ENCODE results near the gene FAM3A.
"Not testable (repeated sequence)": the region's sequence is repeated elsewhere in the genome, so short reads cannot be mapped to it uniquely, and the experiment has no call there.

Gene FAM3A, protein sequence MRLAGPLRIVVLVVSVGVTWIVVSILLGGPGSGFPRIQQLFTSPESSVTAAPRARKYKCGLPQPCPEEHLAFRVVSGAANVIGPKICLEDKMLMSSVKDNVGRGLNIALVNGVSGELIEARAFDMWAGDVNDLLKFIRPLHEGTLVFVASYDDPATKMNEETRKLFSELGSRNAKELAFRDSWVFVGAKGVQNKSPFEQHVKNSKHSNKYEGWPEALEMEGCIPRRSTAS

DNA sequence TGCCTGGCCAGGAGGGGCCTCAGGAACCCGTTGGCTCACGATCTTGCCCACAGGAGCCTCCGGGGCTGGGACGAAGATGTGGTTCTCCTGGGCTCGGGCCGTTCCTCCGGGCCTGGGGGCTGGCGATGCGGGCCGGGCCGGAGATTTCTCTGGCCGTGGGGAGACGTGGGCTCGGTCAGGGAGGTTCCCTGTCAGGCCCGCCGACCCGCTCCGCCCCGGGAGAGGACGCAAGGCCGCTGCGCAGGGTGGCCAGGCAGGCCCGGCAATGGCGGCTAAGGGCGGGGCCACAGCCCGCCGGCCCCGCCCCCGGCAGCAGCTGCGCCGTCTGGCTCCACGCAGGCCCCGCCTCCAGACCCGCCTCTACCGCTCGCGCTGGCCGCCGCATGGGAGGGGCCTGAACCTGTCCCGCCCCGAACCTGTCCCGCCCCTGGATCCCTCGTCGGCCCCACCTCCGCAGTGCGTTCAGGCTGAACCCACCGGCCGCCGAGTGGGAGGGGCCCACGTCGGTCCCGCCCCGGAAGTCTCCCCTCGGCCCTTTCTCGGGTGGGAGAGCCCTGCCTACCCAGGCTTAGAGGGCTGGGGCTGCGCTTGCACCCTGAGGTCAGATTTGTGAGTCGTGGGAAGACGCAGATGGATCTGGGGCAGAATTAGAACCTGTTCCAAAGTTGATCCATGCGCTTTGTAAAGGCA is at the start of gene FAM3A:
TSS of gene FAM3A (minus strand) at position 267 of the 690 bp plus-strand sequence. CDS start 460 bp downstream, outside the sequence.
- peak within 1 kb of the TSS; percentile 58 for H3K4me3 ChIP-seq (ENCODE audit: low read depth, low read length)
- TF ChIP-seq, protein P1, sequence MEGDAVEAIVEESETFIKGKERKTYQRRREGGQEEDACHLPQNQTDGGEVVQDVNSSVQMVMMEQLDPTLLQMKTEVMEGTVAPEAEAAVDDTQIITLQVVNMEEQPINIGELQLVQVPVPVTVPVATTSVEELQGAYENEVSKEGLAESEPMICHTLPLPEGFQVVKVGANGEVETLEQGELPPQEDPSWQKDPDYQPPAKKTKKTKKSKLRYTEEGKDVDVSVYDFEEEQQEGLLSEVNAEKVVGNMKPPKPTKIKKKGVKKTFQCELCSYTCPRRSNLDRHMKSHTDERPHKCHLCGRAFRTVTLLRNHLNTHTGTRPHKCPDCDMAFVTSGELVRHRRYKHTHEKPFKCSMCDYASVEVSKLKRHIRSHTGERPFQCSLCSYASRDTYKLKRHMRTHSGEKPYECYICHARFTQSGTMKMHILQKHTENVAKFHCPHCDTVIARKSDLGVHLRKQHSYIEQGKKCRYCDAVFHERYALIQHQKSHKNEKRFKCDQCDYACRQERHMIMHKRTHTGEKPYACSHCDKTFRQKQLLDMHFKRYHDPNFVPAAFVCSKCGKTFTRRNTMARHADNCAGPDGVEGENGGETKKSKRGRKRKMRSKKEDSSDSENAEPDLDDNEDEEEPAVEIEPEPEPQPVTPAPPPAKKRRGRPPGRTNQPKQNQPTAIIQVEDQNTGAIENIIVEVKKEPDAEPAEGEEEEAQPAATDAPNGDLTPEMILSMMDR (IDR thresholded peaks at IDR 0.05; ENCODE audit: low read depth, low read length), result no peak

DNA sequence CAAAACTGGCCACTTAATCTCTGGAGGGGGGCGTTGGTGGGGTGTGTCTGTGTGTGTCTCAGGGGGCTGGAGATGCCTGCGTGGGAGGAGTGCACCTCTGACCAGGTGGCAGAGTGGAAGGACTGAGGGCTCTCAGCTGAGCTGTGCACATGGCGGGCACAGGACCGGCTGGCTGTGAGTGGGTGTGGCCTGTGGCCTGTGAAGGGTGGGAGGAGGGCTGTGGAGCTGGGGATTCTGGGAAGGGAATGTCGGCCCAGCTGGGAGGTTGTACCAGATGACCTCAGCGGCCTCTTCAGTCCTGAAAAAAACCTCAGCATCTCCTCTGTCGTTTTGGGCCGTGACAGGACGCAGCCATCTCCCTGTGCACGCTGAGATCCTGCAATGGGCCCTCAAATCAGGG is 46.3 kb upstream of the FAM3A start:
- not testable (repeated sequence) for H3K4me3 ChIP-seq (ENCODE audit: low read depth, low read length)

DNA sequence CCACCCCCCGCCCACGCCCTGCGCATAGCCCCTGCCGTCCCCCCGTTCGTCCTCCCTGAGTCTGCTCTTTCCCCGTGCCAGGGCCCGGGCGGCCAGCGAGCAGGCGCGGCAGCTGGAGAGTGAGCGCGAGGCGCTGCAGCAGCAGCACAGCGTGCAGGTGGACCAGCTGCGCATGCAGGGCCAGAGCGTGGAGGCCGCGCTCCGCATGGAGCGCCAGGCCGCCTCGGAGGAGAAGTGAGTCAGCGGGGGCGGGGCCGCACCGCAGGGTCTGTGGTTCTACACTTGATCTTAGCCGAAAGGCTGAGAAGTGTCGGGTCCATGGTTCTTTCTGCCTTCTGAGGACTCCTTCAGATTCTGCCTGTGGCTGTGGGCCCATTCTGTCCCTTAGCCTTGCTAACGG is 44.3 kb upstream of the FAM3A start:
- H3K4me3 ChIP-seq (ENCODE audit: low read depth, low read length), result not testable (repeated sequence)

DNA sequence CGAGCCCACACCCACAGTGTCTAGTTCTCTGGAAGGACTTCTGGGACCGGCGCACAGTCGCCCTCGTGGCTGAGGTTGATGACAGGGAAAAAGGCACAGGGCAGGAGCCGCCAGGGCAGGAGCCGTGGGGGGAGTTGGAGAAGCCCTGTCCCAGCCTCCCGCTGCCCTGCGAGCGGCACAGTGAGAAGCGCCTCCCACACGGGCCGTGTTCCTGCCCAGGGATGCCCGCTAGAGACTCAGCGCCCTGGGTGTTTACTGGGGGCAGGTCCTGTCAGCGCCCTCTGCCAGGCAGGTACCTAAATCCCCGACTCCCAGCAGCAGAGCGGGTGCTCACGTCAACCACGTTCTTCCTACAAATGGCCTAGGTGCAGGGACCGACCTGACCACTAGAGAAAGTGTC is 42.9 kb upstream of the FAM3A start:
- H3K4me3 ChIP-seq (ENCODE audit: low read depth, low read length), result not testable (repeated sequence)

DNA sequence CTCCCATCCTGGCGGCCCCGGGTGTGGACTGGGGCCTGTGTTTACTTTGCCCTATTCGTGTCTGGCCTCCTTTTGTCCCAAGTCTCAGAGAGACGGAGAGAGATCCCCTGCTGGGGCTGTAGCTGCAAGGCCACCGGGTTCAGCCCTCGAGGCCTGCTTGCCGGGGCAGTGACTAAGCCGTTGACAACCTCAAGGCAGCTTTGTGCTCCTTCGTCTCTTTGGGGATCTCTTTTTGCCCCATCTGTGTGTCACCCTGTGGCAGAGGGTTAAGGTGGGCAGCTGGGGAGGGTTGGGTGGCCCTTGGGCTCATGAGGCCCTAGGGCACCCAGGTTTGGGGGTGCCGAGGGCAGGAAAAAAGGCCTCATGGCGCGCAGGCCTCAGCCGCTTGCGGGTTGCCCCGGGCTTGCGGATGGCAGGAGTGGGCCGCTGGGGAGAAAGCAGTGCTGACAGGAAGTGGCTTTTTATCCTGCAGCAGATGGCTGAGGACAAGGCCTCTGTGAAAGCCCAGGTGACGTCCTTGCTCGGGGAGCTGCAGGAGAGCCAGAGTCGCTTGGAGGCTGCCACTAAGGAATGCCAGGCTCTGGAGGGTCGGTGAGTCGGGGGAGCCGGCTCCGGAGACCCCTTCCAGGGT is 42.1 kb upstream of the FAM3A start:
- H3K4me3 ChIP-seq (ENCODE audit: low read depth, low read length), result not testable (repeated sequence)

DNA sequence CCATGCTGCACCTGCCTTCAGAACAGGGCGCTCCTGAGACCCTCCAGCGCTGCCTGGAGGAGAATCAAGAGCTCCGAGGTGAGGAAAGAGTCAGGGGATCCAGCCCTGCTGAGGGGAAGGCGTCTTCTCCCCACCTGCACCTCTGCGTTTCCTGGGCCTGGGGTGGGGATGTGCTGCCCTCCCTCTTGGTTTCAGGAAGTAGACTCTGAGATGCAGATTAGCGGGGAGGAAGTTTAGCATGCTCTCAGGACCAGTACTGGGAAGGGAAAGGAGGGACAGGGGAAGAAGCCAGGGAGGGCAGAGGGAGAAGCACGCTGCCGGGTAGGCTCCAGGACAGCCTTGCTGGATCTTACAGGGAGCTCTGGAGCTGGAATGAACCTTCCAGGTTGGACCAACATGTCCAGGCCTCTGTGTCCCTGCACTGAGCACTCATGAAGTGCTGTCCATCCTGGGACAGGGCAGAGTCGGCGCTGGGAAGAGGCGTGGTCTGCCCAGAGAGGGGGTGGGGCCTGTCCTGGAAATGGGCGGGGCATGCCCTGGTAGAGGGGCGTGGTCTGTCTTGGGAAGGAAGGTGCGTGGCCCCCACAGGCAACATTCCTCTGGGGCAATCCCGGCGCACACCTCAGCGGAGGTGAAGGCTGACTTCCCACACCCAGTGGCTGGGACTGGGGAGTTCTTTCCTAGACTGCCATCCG is 36.2 kb upstream of the FAM3A start:
- not testable (repeated sequence) for H3K4me3 ChIP-seq (ENCODE audit: low read depth, low read length)

DNA sequence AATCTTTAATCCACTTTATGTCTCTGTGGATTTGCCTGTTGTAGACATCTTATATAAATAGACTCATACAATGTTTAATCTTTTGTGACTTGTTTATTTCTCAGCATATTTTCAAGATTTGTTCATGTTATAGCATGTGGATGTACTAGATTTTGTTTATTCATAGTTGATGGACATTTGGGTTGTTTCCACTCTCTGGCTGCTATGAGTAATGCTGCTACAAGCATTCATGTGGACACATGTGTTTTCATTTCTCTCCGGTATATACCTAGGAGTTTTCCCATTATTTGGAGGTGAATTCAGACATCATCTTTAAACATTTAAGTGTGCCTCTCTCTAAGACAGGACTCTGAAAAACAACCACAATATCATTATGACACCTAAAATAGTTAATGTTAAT is 33.7 kb upstream of the FAM3A start:
- peak overlapping the region; percentile 30 for H3K4me3 ChIP-seq (ENCODE audit: low read depth, low read length)
- TF ChIP-seq, protein P1 (IDR thresholded peaks at IDR 0.05; ENCODE audit: low read depth, low read length), result no peak

DNA sequence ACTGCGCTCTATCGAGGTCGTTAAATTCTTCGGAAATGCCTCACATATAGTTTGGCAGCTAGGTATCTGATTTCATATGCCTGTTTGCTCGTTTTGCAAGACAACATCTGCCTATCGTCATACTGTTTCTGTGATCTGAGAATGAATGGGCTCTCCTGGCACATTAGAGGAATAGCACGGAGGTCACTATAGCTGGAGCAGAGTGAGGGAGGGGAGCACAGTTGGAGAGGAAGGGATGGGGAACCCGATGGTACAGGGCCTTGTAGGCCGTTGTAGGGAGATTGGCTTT is 31.9 kb upstream of the FAM3A start:
- peak overlapping the region; percentile 78 for H3K4me3 ChIP-seq (ENCODE audit: low read depth, low read length)
- TF ChIP-seq, protein P1 (IDR thresholded peaks at IDR 0.05; ENCODE audit: low read depth, low read length), result no peak

DNA sequence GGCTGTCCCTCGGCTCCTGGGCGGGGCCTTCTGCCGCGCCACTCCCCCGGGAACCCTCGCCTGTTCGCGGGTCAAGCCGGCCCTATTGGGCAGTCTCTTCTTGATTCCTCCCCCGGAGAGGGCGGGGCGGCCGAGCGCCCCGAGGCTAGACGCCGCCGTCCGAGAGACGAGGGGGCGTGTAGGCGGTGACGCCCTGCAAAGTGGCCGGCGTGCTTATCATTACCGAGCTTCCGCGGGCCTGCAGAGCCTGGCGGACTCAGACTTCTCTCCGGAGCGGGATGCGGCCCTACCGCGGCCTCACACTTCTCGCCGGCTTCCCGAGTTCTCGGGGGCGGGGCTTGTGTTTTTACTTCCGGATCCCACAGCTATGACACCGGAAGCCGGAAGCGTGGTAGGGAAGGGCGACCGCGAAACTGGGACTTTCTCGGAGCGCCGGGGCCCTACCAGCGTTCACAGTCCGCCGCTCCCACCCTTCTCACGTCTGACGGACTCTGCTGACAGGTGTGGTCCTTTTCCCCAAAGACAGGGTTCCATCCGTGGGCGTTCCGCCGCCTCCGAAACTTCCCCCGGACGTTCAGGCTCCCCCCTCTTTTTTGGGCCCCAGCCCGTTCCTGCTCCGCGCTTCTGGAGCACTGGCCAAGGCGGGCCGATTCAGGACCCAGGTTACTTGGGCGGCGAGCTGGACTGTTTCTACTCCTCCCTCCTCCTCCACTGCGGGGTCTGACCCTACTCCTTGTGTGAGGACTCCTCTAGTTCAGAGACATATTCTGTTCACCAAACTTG is 31.4 kb upstream of the FAM3A start, which contains the start of gene IKBKG:
TSS of gene IKBKG (plus strand) at position 376 of the 783 bp plus-strand sequence. CDS start 4,383 bp downstream, outside the sequence.
- TF ChIP-seq, protein P1 (IDR thresholded peaks at IDR 0.05; ENCODE audit: low read depth, low read length), result no peak
- H3K4me3 ChIP-seq (ENCODE audit: low read depth, low read length), result peak within 1 kb of the TSS; percentile 78
